Cortex of kidney (tissue), 1 donor: ENCODE measurements around the gene C10orf67.
"Not testable (repeated sequence)": the region's sequence is repeated elsewhere in the genome, so short reads cannot be mapped to it uniquely, and the experiment has no call there.

Experiments used
- DNase-seq: peaks from one replicate; lab custom pipeline; 2025; lab: John Stamatoyannopoulos, UW

The C10orf67 gene

GRCh38 chr10:23362069-23362830, 17.7 kb upstream of the C10orf67 start:
- no peak for DNase-seq

GRCh38 chr10:23361665-23362064, 17.1 kb upstream of the C10orf67 start:
- no peak for DNase-seq

GRCh38 chr10:23359692-23360380, 15.2 kb upstream of the C10orf67 start:
- DNase-seq = no peak

GRCh38 chr10:23358357-23358756, 13.8 kb upstream of the C10orf67 start:
- no peak for DNase-seq

- DNase-seq = no peak
These were observed 10.2 kb upstream of the C10orf67 start for GRCh38 chr10:23354630-23355279.

- DNase-seq = no peak
These were observed 7.4 kb upstream of the C10orf67 start for GRCh38 chr10:23351926-23352519.

- not testable (repeated sequence) for DNase-seq
These were observed 6.1 kb upstream of the C10orf67 start for GRCh38 chr10:23350706-23351105.

- no peak for DNase-seq
These were observed 1.3 kb upstream of the C10orf67 start for GRCh38 chr10:23345861-23346260.

- DNase-seq = no peak
These were observed 881 bp downstream of the C10orf67 start for GRCh38 chr10:23343591-23344240.

- no peak for DNase-seq
These were observed 2.2 kb downstream of the C10orf67 start for GRCh38 chr10:23342213-23342884.

GRCh38 chr10:23341004-23341403, 3.6 kb downstream of the C10orf67 start:
- no peak for DNase-seq

- DNase-seq = no peak
These were observed 4.2 kb downstream of the C10orf67 start for GRCh38 chr10:23340354-23340753.

- no peak for DNase-seq
These were observed 5.7 kb downstream of the C10orf67 start for GRCh38 chr10:23338886-23339285.

- no peak for DNase-seq
These were observed 6.3 kb downstream of the C10orf67 start for GRCh38 chr10:23338155-23338828.

GRCh38 chr10:23337616-23338015, 7.0 kb downstream of the C10orf67 start:
- DNase-seq = no peak

- no peak for DNase-seq
These were observed 12.9 kb downstream of the C10orf67 start for GRCh38 chr10:23331567-23332301.

GRCh38 chr10:23330948-23331347, 13.6 kb downstream of the C10orf67 start:
- DNase-seq = no peak

GRCh38 chr10:23326544-23327307, 17.9 kb downstream of the C10orf67 start:
- DNase-seq = no peak

GRCh38 chr10:23325132-23325531, 19.5 kb downstream of the C10orf67 start:
- DNase-seq = no peak
